GM19035 (cell line): ENCODE data around the gene CLTC.
A peak's percentile ranks its signal among the peaks of the same experiment; 100 is the strongest.

Experiments
- ATAC-seq: cut with Tn5 transposase; IDR thresholded peaks from one replicate; pipeline ENCODE4 v1.9.1; 2021; ENCODE audit not compliant: unreplicated experiment

CLTC gene

DNA sequence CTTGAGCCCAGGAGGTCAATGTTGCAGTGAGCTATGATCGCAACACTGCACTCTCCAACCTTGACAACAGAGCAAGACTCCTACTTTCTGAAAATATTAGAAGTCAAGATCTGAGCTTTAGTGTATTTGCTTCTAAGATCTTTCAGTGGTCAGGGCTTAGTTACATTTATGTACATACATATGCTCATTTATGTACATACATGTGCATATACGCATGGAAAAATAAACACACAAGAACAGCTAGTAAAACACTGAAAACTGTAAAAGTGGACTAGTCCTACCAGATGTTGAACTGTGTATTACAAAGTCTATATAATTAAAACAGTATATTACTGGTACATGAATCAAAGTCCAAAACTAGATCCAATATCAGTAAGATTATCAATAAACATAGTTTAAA is 59.2 kb downstream of the CLTC start:
- no peak for ATAC-seq

- ATAC-seq = no peak
Observed at GRCh38 chr17:59680314-59680713, 60.6 kb downstream of the CLTC start.

- no peak for ATAC-seq
Observed at GRCh38 chr17:59683283-59683682, 63.6 kb downstream of the CLTC start.

DNA sequence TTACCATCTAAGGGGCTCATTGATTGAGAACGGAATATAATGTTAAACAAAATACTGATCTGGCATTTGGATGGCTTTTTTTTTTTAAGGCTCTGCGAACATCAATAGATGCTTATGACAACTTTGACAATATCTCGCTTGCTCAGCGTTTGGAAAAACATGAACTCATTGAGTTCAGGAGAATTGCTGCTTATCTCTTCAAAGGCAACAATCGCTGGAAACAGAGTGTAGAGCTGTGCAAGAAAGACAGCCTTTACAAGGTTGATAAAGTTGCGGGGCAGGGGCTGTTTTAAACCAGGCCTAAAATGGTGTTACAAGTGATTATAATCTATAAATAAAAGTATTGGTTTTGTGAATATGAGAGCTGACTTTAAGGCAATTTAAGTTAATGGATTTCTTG is 65.3 kb downstream of the CLTC start:
- no peak for ATAC-seq

DNA sequence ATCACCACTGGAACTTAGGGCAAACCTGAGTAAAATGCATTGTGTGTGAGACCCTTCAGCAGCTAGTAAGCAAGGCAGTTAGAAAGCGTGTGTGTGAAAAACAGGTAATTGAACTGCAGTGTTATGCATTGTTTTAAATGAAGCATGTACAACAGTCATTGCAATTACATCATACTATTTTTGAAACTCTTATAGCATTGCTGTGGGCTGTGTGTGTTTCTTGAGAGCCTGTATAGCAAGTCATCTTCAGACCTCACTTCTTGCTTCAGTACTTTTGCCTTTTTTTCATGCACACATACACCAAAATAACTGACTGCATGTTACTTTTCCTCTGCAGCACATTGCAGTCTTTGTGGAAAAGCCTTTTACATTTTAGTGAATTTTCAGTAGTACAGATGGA is 68.3 kb downstream of the CLTC start:
- ATAC-seq = no peak

GRCh38 chr17:59688496-59688895 is 68.8 kb downstream of the CLTC start:
- ATAC-seq = no peak

DNA sequence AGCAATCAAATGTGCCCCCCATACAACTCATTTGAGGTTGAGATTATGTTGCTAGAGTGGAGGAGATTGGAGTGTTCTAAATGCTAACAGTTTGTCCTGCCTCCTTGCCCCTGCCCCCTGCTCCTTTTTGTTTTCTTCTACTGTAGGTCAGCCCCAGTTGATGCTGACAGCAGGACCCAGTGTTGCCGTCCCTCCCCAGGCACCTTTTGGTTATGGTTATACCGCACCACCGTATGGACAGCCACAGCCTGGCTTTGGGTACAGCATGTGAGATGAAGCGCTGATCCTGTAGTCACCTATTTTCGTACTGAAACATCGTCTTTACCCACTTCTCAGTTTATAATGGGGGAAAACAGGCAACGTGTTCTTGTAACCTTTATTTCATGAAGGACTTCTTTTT is 73.9 kb downstream of the CLTC start:
- ATAC-seq = no peak

DNA sequence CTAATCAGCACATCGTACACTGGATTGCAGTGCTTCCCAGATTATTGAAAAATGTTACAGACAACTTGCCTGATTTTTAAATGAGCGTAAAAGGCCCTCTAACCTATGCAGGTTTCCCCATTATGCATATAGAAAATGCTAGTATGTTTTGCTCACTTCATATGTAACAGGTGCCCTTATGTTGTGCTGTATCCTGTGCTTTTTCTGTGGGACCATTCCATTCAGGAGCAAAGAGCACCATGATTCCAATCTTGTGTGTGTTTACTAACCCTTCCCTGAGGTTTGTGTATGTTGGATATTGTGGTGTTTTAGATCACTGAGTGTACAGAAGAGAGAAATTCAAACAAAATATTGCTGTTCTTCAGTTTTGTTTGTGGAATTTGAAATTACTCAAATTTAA is 74.6 kb downstream of the CLTC start:
- no peak for ATAC-seq

DNA sequence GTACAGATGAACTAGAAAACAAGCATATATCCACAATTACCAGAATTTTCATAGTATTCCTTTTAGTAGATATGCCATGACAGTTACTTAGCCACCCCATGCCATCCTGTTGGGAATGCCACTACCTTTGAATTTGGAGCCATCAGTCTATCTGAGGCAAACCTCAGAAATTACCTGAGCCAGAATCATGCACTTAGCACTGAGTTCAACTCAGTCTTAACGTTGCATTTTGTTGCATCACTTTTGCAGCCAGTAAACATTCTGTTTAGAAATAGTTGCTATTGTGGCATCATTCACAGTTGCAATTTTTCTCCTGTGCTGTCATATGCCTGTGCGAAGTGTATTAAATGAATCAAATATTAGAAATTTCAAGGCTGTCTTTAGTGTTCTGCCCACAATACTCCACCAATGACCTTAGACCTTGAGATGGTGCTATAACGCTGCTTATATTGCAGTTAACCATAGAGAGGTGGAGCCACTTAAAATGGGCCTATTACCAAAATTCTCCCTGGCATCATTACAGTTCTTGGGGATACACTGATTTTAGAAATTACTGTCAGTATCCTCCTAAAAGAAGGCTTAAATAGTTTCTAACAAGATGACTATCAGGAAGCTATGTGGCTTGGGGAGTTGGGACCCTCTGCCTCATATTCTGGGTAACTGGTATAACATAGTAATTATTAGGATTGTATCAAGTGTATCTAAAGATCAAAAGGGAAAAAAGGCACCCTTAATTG is 76.4 kb downstream of the CLTC start:
- no peak for ATAC-seq

- ATAC-seq = no peak
Observed at GRCh38 chr17:59696682-59697277, 77.1 kb downstream of the CLTC start.

- ATAC-seq = no peak
Observed at GRCh38 chr17:59698143-59698542, 78.4 kb downstream of the CLTC start.

DNA sequence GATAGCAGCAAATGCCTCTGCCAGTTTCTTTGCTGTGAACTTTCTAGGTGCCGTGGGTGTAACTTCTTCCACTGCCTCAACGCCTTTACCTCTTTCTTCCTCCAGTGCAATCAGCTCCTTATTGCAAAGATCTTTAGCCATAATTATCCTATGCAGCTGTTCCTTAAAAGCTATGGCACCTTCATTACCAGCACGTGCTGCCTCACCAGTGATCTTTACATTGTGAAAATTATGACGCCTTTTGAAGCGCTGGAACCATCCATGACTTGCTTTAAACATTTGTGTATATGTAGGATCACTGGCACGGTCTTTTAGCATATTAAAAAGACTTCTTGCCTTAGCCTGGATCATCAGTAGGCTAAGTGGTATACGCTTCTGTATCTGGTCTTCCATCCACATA is 79.5 kb downstream of the CLTC start:
- no peak for ATAC-seq

- no peak for ATAC-seq
Observed at GRCh38 chr17:59699786-59700185, 80.1 kb downstream of the CLTC start.

DNA sequence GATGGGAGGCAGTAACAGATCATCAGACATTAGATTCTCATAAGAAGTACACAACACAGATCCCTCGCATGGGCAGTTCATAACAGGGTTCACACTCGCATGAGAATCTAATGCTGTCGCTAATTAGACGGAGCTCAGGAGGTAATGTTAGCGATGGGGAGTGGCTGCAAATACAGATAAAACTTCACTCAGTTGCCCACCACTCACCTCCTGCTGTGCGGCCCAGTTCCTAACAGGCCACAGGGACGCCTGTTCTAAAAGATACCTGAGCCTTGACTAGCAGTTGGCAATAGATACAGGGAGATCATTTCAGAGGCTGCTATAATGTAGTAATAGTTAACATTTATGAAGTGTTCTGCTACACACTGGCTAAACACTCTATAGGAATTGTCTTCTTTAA is 82.6 kb downstream of the CLTC start:
- ATAC-seq = no peak

GRCh38 chr17:59707149-59707970 is 87.7 kb downstream of the CLTC start, which contains the start of the genes PTRH2 and VMP1:
Gene PTRH2 (minus strand): TSS chr17:59707430. CDS start chr17:59697978, 9,452 bp downstream.
Gene VMP1 (plus strand): TSS chr17:59707654. CDS start chr17:59731447, 23,793 bp downstream.
- ATAC-seq = peak; percentile 95

GRCh38 chr17:59707971-59708430 is 88.3 kb downstream of the CLTC start:
- ATAC-seq = no peak

- no peak for ATAC-seq
Observed at GRCh38 chr17:59711936-59712335, 92.2 kb downstream of the CLTC start.

GRCh38 chr17:59712862-59713261 is 93.2 kb downstream of the CLTC start:
- no peak for ATAC-seq

DNA sequence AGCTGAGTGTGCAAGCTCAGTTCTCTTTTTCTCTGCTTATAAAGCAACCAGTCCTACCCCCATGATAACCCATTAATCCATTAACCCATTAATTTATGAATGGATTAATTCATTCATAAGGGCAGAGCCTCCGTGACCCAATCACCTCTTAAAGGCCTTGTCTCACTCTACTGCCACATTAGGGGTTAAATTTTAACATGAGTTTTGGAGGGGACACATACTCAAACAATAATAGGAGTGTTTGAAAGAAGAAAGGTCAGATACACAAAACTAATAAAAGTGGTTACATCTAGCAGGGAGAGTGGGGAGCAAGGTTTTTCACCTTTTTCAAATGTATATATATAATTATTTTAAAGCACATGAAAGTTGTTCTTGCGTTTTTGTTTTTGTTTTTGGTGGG is 94.6 kb downstream of the CLTC start:
- ATAC-seq = no peak

DNA sequence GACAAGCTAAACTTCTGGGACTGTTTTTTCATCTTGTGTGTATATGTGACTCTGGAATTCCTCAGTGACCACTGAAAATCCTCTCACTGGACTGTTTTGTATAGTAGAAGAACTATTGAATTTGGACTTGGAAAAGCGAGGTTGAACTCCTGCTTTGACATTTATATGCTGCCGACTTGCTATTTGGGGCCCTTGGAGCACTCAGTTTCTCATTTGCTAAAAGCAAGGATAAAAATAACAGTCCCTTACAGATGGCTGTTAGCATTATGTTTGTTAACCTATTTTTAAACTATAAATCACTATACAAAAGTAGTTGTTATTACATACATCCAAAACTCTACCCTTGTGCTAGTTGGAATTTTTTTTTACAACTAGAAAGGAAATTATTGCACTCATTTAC is 96.7 kb downstream of the CLTC start:
- no peak for ATAC-seq

DNA sequence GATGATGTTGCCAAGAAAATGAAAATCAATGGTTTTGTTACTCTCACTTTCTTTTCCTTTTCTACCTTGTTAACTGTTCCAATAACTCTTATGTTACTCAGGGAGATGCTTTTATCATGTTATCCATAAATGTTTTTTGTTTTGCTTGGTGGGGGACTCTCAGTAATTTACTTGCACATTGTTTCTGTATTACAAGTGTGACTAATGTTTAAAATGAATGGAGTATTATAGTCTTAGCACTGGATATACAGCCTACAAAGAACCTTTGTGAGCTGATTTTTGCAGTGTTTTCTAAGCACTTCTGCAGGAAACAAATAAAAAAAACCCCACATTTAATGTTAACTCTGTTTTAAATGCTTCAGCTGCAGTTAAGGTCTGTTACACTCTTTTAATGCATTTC is 99.8 kb downstream of the CLTC start:
- no peak for ATAC-seq

DNA sequence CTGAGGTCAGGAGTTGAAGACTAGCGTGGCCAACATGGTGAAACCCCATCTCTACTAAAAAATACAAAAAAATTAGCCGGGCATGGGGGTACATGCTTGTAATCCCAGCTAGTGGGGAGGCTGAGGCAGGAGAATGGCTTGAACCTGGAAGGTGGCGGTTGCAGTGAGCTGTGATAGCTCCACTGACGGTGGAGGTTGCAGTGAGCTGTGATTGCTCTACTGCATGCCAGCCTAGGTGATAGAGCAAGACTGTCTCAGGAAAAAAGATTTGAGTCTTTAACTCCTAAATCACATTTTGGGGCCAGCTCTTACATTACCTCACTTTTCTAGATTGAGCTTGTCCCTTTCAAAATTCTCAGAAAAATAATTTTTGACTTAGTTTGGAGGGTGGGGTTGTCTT is 102.9 kb downstream of the CLTC start:
- ATAC-seq = no peak
